ENCODE results near the gene PPP1R36.
"Not testable (repeated sequence)": the region's sequence is repeated elsewhere in the genome, so short reads cannot be mapped to it uniquely, and the experiment has no call there.

PPP1R36 gene

DNA sequence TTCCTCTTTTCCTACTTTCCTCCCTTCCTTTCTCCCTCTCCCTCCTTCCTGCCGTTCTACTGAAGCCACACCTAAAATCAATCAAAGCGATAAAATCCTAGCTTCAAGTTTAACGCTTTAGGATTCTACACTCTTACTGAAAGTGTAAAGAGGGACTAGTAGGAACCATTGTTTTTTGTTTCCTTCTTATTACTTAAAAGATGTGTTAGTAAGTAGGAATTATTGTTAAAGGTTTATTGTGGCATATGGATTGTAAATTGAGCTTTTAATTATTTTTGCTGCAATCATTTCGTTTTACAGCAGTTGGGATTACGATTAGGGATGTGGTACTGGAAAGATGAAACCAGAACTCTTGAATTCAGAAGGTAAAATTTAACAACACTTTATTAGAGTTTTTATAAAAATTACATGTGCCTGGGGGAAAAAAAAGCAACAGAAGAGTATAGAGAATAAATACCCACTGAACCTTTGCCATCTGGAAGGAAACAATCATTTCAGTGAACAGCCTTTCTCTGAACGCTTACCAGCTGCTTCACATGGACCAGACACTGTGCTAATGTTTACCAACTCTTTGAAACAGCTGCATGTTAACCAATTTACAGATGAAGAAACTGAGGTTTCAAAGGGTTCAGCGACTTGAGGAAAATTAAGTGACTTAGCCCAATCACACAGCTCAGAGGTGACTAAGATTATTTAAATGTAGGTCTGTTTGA lies 1.0 kb downstream of the PPP1R36 start:
- H3K9ac ChIP-seq (ENCODE audit: insufficient read length) = no peak overlapping the region
- H3K4me3 ChIP-seq = no peak overlapping the region
- no peak for DNase-seq (ENCODE audit: low read depth, low spot score)
- no peaks in the 10 kb centered on the region for H3K9me3 ChIP-seq (ENCODE audit: low read depth, low read length)
- TF ChIP-seq FOXP2 (optimal IDR thresholded peaks at IDR 0.05; ENCODE audit: control extremely low read depth, extremely low read length, insufficient read depth) (no peak), POLR2AphosphoS5 (IDR thresholded peaks at IDR 0.05; ENCODE audit: borderline replicate concordance, low read depth, low read length) (no peak), EZH2 (IDR thresholded peaks at IDR 0.05) (no peak)
- H3K36me3 ChIP-seq (ENCODE audit: insufficient read depth, low read length) = no peaks in the 10 kb centered on the region
- no peak overlapping the region for H3K27ac ChIP-seq

DNA sequence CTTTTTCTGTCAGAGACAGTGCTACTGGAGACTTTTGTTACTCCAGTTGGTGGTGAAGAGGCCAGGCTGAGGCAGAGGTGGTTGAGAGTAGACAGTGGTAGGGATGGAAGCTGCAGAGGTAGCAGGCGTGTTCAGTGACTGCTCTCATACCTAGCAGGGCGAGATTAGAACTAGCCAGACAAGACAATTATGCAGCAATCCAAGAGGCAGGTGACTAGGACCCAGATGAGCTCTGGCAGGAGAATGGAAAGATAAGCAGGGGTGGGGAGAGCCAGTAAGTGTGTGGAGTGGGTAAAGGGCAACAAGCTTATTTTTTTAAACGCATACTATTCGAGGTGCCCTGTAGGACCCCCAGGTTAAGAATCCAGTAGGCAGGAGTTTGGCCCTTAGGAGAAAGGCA lies 4.8 kb downstream of the PPP1R36 start:
- TF ChIP-seq EZH2 (IDR thresholded peaks at IDR 0.05) (no peak), FOXP2 (optimal IDR thresholded peaks at IDR 0.05; ENCODE audit: control extremely low read depth, extremely low read length, insufficient read depth) (no peak), POLR2AphosphoS5 (IDR thresholded peaks at IDR 0.05; ENCODE audit: borderline replicate concordance, low read depth, low read length) (no peak)
- Histone ChIP-seq H3K4me3 (no peak overlapping the region), H3K36me3 (ENCODE audit: insufficient read depth, low read length) (no peaks in the 10 kb centered on the region), H3K27ac (no peak overlapping the region), H3K9me3 (ENCODE audit: low read depth, low read length) (no peaks in the 10 kb centered on the region), H3K9ac (ENCODE audit: insufficient read length) (no peak overlapping the region)
- no peak for DNase-seq (ENCODE audit: low read depth, low spot score)

DNA sequence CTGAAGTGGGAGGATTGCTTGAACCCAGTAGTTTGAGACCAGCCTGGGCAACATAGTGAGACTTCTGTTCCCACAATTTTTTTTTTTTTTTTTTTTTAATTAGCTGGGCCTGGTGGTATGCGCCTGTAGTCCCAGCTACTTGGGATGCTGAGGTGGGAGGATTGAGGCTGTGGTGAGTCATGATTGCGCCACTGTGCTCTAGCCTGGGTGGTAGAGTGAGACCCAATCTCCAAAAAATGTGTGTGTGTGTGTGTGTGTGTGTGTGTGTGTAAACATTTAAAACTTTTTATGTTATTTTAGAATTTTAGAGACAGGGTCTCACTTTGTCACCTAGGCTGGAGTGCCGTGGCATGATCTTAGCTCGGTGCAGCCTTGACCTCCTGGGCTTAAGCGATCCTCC lies 6.8 kb downstream of the PPP1R36 start:
- H3K27ac ChIP-seq = no peak overlapping the region
- H3K9me3 ChIP-seq (ENCODE audit: low read depth, low read length) = no peaks in the 10 kb centered on the region
- TF ChIP-seq FOXP2 (optimal IDR thresholded peaks at IDR 0.05; ENCODE audit: control extremely low read depth, extremely low read length, insufficient read depth) (no peak), POLR2AphosphoS5 (IDR thresholded peaks at IDR 0.05; ENCODE audit: borderline replicate concordance, low read depth, low read length) (no peak), EZH2 (IDR thresholded peaks at IDR 0.05) (no peak)
- no peak for DNase-seq (ENCODE audit: low read depth, low spot score)
- H3K36me3 ChIP-seq (ENCODE audit: insufficient read depth, low read length) = no peaks in the 10 kb centered on the region
- H3K9ac ChIP-seq (ENCODE audit: insufficient read length) = no peak overlapping the region
- no peak overlapping the region for H3K4me3 ChIP-seq

DNA sequence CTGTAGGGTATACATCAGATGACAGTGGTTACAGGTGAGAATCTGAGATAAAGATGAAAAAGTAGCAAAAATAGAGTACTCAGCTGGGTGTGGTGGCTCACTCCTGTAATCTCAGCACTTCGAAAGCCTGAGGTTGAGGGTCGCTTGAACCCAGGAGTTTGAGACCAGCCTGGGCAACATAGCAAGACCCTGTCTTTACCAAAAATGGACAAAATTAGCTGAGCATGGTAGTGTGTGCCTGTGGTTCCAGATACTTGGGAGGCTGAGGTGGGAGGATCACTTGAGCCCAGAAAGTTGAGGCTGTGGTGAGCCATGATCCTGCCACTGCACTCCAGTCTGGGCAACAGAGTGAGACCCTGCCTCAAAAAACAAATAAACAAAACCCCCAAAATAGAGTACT lies 8.5 kb downstream of the PPP1R36 start:
- not testable (repeated sequence) for H3K27ac ChIP-seq; H3K9me3 ChIP-seq (ENCODE audit: low read depth, low read length); H3K9ac ChIP-seq (ENCODE audit: insufficient read length)

DNA sequence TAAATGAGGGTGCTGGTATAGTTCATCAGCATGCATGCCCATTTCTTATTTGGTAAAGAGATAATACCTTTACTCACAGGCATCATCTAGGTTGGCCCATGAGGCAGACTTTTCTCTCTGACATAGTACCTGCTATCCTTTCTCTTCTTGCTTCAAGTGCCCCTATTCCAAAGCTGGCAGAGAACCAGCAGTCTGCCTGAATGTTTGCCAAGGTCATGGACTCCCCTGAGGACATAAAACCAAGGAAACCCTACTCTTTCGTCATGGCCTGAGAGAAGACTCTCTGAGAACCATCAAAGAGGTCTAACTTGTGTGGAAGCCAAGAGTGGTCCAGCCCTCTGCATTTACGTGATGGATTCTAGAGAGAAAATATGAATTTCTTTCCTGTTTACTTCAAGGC lies 11.9 kb downstream of the PPP1R36 start:
- H3K4me3 ChIP-seq = no peak overlapping the region
- no peak overlapping the region for H3K9ac ChIP-seq (ENCODE audit: insufficient read length)
- H3K36me3 ChIP-seq (ENCODE audit: insufficient read depth, low read length) = no peaks in the 10 kb centered on the region
- no peak overlapping the region for H3K27ac ChIP-seq
- DNase-seq (ENCODE audit: low read depth, low spot score) = no peak
- no peak for TF ChIP-seq FOXP2 (optimal IDR thresholded peaks at IDR 0.05; ENCODE audit: control extremely low read depth, extremely low read length, insufficient read depth)
- no peak for TF ChIP-seq EZH2 (IDR thresholded peaks at IDR 0.05)
- TF ChIP-seq POLR2AphosphoS5 (IDR thresholded peaks at IDR 0.05; ENCODE audit: borderline replicate concordance, low read depth, low read length) = no peak
- H3K9me3 ChIP-seq (ENCODE audit: low read depth, low read length) = no peaks in the 10 kb centered on the region

More for the DNA sequence above, 8.5 kb downstream of the PPP1R36 start:
- DNase-seq (ENCODE audit: low read depth, low spot score); H3K36me3 ChIP-seq (ENCODE audit: insufficient read depth, low read length); H3K4me3 ChIP-seq: not testable (repeated sequence)

DNA sequence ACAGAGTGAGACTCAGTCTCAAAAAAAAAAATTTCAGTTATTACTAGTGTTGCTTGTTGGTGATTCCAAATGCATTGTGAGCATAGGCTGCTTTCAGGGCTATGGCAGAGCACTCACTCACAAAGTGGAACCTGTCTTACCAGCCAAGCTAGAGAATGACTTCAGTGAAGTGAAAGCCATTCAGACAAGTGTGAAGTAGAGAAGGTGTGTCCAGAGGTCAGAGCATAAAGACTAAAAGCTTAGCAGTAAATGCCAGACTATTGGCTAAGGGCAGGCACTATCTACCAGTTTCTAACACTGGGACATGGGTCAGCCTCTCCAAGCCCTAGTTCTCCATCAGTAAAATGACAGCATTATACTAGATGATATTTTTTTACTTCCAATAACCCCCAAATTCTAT lies 12.7 kb downstream of the PPP1R36 start:
- TF ChIP-seq FOXP2 (optimal IDR thresholded peaks at IDR 0.05; ENCODE audit: control extremely low read depth, extremely low read length, insufficient read depth) = no peak
- no peak for TF ChIP-seq POLR2AphosphoS5 (IDR thresholded peaks at IDR 0.05; ENCODE audit: borderline replicate concordance, low read depth, low read length)
- no peak for TF ChIP-seq EZH2 (IDR thresholded peaks at IDR 0.05)
- DNase-seq (ENCODE audit: low read depth, low spot score) = no peak
- Histone ChIP-seq H3K36me3 (ENCODE audit: insufficient read depth, low read length) (no peaks in the 10 kb centered on the region), H3K27ac (no peak overlapping the region), H3K4me3 (no peak overlapping the region), H3K9me3 (ENCODE audit: low read depth, low read length) (no peaks in the 10 kb centered on the region), H3K9ac (ENCODE audit: insufficient read length) (no peak overlapping the region)

DNA sequence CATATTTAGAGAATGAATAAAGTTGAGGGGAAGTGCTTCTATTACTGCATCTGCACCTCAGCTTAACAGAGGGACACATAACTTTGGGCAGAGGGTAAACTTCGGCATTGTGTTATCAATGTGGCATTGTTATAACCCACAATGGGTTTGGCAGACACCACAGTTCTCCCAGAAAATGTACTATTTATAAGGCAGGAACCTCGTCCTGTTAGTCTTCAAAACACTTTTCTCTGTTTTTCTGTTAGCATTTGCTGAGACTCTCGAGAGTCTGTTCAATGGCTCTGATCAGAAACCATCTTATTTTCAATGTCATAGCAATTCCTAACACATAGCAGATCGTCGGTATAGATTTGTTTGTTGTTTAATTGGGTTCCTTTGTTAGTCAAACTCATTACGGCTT lies 13.9 kb downstream of the PPP1R36 start:
- no peak overlapping the region for H3K27ac ChIP-seq
- TF ChIP-seq FOXP2 (optimal IDR thresholded peaks at IDR 0.05; ENCODE audit: control extremely low read depth, extremely low read length, insufficient read depth) = no peak
- no peak for TF ChIP-seq EZH2 (IDR thresholded peaks at IDR 0.05)
- no peak for TF ChIP-seq POLR2AphosphoS5 (IDR thresholded peaks at IDR 0.05; ENCODE audit: borderline replicate concordance, low read depth, low read length)
- H3K36me3 ChIP-seq (ENCODE audit: insufficient read depth, low read length) = no peaks in the 10 kb centered on the region
- no peak overlapping the region for H3K4me3 ChIP-seq
- H3K9ac ChIP-seq (ENCODE audit: insufficient read length) = no peak overlapping the region
- no peaks in the 10 kb centered on the region for H3K9me3 ChIP-seq (ENCODE audit: low read depth, low read length)
- no peak for DNase-seq (ENCODE audit: low read depth, low spot score)

DNA sequence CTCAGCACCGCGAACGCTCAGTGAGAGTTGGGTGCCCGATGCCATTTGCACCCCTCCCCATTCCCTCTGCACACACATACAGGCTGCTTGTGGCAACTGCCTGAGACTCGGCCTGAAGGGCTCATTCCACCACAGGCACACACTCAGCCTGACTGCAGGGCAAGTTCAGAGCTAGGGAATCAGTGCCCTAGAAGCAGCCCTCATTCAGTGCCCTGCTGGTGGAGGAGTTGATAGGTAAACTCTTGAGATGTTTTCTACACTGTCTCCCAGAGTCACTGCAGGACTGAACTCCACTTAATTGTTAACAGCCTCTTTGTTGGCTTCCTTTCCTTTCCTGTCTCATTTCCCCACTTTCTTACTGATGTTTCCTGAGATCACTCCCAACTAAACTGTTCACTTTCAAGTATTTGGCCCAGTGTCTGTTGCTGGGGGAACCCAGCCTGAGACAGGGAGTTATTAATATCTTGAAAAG lies 16.9 kb downstream of the PPP1R36 start:
- Histone ChIP-seq H3K27ac (no peak overlapping the region), H3K36me3 (ENCODE audit: insufficient read depth, low read length) (no peaks in the 10 kb centered on the region), H3K9me3 (ENCODE audit: low read depth, low read length) (no peaks in the 10 kb centered on the region), H3K9ac (ENCODE audit: insufficient read length) (no peak overlapping the region), H3K4me3 (no peak overlapping the region)
- no peak for DNase-seq (ENCODE audit: low read depth, low spot score)
- TF ChIP-seq FOXP2 (optimal IDR thresholded peaks at IDR 0.05; ENCODE audit: control extremely low read depth, extremely low read length, insufficient read depth) (no peak), EZH2 (IDR thresholded peaks at IDR 0.05) (no peak), POLR2AphosphoS5 (IDR thresholded peaks at IDR 0.05; ENCODE audit: borderline replicate concordance, low read depth, low read length) (no peak)

DNA sequence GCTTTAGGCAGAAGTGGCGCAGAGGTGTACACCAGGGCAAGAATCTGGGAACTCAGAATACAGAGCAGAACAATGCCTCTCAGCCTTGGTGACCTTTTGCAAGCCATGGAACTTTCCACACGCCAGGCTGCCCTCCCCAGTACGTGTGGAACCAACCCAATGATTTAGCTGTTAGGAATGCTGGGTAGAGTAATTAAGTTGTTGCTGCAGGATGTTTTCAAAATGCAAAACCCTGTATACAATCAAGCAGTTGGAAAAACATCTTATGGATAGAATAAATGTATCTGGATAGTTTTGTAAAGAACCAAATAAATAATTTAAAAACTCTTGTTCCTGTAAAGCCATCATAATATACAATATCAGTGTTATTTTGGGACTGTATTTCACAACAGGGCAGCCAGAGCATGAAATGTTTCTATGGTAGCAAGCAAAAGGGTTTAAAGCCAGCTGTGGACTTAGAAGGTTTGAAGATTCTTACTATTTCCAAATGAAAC lies 19.4 kb downstream of the PPP1R36 start:
- H3K4me3 ChIP-seq = no peak overlapping the region
- TF ChIP-seq POLR2AphosphoS5 (IDR thresholded peaks at IDR 0.05; ENCODE audit: borderline replicate concordance, low read depth, low read length) = no peak
- no peak for TF ChIP-seq FOXP2 (optimal IDR thresholded peaks at IDR 0.05; ENCODE audit: control extremely low read depth, extremely low read length, insufficient read depth)
- no peak for TF ChIP-seq EZH2 (IDR thresholded peaks at IDR 0.05)
- no peaks in the 10 kb centered on the region for H3K9me3 ChIP-seq (ENCODE audit: low read depth, low read length)
- no peak overlapping the region for H3K9ac ChIP-seq (ENCODE audit: insufficient read length)
- no peak overlapping the region for H3K27ac ChIP-seq
- no peak for DNase-seq (ENCODE audit: low read depth, low spot score)
- H3K36me3 ChIP-seq (ENCODE audit: insufficient read depth, low read length) = no peaks in the 10 kb centered on the region

DNA sequence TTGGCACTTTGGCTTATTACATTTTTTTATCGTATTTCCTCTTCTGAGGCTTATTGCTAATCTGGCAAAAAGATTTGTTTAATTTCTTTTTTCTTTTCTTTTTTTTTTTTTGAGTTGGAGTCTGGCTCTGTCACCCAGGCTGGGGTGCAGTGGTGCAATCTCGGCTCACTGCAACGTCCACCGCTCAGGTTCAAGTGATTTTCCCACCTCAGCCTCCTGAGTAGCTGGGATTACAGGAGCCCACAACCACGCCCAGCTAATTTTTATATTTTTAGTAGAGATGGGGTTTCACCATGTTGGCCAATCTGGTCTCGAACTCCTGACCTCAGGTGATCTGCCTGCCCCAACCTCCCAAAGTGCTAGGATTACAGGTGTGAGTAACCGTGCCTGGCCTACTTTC lies 19.9 kb downstream of the PPP1R36 start:
- not testable (repeated sequence) for H3K27ac ChIP-seq; DNase-seq (ENCODE audit: low read depth, low spot score)

More for the DNA sequence above, 19.9 kb downstream of the PPP1R36 start:
- H3K9me3 ChIP-seq (ENCODE audit: low read depth, low read length); H3K36me3 ChIP-seq (ENCODE audit: insufficient read depth, low read length); H3K9ac ChIP-seq (ENCODE audit: insufficient read length); H3K4me3 ChIP-seq: not testable (repeated sequence)

Measured in SK-N-MC (cell line).